ENCODE data around the gene PIN1.
A peak's percentile ranks its signal among the peaks of the same experiment; 100 is the strongest.

The PIN1 gene

GRCh38 chr19:9857076-9857721 is 22.1 kb downstream of the PIN1 start:
- DNase-seq (ENCODE audit: low spot score): no peak

GRCh38 chr19:9857920-9858746 is 23.0 kb downstream of the PIN1 start:
- peak; percentile 75 for DNase-seq (ENCODE audit: low spot score)

GRCh38 chr19:9858766-9859165 is 23.6 kb downstream of the PIN1 start:
- DNase-seq (ENCODE audit: low spot score): no peak

GRCh38 chr19:9860407-9860806 is 25.3 kb downstream of the PIN1 start:
- no peak for DNase-seq (ENCODE audit: low spot score)

- no peak for DNase-seq (ENCODE audit: low spot score)
Measured at GRCh38 chr19:9861503-9861902, 26.4 kb downstream of the PIN1 start.

DNA sequence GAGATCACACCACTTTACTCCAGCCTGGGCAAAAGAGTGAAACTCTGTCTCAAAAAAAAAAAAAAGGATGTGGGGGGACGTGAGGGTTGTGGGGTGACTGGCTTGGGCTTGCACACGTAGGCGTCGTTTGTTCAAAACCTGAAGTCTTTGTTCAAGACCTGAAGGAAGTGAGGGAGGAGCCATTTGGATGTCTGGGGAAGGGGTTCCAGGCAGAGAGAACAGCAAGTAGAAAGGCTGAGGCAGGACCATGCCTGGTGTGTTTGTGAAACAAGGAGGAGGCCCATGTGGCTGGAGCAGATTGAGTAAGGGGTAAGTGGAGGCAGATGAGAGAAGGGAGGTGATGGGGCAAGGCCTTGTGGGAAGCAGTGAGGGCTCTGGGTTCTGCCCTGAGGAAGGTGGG is 27.8 kb downstream of the PIN1 start:
- DNase-seq (ENCODE audit: low spot score): peak; percentile 49

DNA sequence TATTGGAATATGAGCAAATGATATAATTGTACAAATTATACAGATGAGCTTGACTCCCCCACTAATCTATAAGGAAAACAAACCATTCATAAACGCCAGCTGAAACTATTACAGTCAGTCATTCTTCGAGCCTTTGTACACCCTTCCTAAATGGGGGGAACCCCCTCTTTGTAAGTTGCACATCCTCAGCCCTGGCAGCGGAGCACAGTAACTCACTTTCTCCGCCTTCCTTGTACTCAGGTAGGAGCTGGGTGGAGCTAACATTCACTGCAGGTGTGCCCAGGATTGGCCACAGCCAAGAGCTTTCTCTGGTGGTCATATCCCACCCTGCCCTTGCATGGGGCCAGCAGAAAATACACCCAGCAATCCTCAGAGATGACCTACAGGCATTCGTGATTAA is 28.6 kb downstream of the PIN1 start:
- DNase-seq (ENCODE audit: low spot score): peak; percentile 33

DNA sequence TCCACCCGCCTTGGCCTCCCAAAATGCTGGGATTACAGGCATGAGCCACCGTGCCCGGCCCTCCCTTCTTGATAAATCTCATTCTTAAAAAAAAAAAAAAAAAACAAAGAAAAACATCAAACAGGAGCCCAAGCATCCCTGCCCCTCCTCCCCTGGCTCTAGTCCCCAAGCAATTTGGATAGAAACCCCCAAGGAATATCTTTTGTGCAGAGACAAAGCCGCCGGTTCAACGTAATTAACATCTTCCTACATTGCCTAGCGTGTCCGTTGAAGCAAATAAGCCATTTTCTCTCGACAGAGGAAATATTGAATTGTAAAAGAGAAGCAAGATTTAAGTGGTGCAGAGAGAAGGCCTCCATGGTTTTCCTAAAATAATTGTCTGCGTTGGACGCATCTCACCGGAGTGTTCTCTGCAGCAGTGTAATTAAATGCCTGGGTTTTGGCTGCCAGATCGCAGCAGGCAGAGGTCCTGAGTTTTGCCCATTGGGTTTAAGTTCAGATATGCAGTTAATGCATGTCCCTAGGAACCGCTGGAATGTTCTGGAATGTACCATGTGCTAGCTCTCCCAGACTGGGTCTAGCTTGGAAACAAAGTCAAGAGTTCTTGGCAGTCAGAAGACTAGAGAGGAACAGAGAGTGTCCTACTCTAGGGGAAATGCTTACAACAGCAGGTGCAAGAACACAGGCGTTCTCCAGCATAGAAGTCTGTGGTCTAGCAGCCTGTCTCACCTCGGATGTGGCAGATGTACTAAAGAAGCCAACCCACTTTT is 30.8 kb downstream of the PIN1 start:
- peak; percentile 77 for DNase-seq (ENCODE audit: low spot score)

DNA sequence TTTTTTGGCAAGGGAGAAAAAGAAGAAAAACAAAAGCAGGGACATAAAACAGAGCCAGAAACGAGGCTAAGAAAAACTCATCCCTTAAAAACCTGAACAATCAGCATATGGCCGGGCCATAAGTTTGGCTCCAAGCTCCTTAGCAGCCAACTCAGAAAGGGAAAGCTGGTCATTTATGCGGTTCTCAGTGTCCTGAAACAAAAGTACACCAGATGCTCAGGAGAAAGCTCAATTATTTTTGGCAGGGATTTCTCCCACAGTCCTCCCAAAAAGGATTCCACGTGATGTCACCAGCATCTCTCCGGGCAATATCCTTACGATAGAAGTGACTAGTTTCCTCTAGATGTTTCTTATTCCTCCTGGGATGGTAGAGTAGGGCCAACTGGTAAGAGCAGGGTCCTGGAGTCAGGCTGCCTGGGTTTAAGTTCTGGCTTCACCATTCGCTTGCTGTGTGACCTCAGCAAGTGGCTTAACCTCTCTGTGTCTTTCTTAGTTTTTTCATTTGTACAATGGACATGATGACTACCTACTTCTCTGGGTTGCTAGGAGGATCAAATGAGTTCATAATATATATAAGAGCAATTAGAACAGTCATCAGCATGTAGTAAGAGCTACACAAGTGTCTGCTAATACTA is 34.0 kb downstream of the PIN1 start:
- no peak for DNase-seq (ENCODE audit: low spot score)

GRCh38 chr19:9871626-9872338 is 36.7 kb downstream of the PIN1 start:
- DNase-seq (ENCODE audit: low spot score): no peak

GRCh38 chr19:9872618-9873242 is 37.6 kb downstream of the PIN1 start:
- no peak for DNase-seq (ENCODE audit: low spot score)

DNA sequence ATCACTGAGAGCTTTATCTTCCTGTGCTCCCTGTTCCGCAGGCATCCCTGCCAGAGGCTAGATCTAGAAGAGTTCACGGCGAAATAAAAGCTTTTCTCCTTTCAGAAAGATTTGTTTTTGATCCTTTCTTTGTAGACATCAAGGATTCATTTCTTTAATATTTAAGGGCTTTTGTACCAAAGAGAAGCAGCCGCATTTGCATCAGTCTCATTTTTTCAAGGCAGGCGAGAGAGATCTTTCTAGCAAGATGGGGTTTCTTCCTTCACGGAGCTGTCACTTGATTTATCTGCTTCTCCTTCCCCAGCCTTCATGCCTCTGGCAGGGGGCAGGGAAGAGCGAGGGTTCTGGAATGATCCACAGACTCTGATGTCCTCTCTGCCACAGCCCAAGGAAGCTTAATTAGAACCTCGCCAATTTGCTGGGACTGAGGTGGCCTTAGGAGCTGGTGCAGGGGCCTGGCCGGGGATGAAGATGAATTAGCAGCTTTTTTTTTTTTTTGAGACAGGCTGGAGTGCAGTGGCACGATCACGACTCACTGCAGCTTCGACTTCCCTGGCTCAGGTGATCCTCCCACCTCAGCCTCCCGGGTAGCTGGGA is 40.0 kb downstream of the PIN1 start:
- no peak for DNase-seq (ENCODE audit: low spot score)

- no peak for DNase-seq (ENCODE audit: low spot score)
Measured at GRCh38 chr19:9875796-9876195, 40.7 kb downstream of the PIN1 start.

- no peak for DNase-seq (ENCODE audit: low spot score)
Measured at GRCh38 chr19:9877780-9878510, 42.8 kb downstream of the PIN1 start.

- DNase-seq (ENCODE audit: low spot score): no peak
Measured at GRCh38 chr19:9878511-9879196, 43.5 kb downstream of the PIN1 start.

DNA sequence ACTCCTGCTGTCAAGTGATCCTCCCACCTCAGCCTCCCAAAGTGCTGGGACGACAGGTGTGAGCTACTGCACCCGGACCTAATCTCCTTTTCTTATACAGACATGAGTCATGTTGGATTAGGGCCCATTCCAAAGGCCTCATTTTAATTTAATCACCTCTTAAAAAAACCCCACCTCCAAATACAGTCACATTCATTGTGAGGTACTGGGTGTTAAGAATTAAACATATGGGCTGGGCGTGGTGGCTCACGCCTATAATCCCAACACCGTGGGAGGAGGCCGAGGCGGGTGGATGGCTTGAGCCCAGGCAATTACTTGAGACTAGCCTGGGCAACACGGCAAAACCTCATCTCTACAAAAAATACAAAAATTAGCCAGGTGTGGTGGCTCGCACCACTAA is 46.6 kb downstream of the PIN1 start:
- no peak for DNase-seq (ENCODE audit: low spot score)

DNA sequence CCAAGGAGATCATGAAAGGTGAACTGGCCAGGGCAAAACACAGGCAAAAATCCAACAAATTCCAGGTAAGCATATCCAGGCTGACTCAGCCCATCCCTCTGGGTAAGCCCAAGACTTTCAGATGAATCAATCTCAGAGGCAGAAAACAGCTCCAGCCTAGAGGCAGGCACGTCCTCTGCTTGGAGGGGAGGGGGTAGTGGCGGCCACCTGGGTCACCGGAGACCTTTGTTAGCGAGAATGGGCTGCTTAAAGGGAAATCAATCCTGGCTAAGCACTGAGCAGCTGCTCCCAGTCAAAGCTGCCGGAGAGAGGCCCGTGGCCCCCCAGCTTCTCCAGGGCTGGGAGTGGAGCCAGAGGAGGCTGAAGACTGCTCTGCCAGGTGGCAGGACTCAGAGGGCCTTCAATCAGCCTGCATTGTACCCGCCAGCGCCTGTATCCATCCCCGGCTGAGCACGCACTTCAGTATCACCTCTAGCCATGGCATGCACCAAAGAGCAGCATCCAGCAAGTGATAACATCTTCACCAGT is 48.2 kb downstream of the PIN1 start:
- no peak for DNase-seq (ENCODE audit: low spot score)

GRCh38 chr19:9883764-9884163 is 48.6 kb downstream of the PIN1 start:
- no peak for DNase-seq (ENCODE audit: low spot score)

DNA sequence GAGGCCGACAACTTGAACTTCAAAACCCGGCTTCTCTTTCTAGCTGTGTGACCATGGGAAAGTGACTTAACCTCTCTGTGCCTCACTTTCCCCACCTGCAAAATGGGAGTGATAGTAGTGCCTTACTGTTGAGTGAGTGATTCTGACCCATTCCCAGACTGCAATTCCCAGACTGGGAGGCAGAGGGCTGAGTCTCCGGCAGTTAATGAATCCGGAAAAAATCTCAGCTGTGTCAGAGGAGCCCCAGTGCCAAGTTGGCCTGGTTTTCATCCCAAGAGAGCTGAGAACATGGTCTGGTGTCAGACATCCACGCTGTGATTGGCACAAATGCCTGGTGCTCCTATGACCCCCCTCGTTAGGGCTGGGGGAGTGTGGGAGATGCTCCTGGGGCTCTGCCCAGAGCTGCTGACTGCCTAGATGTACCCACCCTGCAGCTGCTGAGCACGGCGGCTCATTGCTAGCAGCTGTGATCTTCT is 50.0 kb downstream of the PIN1 start:
- no peak for DNase-seq (ENCODE audit: low spot score)

Measured in CD4-positive, alpha-beta T cell treated with Interleukin-6 at 100 ng/mL for 8 hours (primary cell).